IPS-18c (cell line): ENCODE data around the gene INPP5A.

Experiments
- H3K4me3 ChIP-seq: 2 replicates; pipeline ENCODE4 v1.7.0; 2013; ENCODE audit warnings: low read depth, mild to moderate bottlenecking, low read length, moderate library complexity; ENCODE audit not compliant: insufficient read depth
- H3K9me3 ChIP-seq: one replicate; pipeline ENCODE4 v1.6.1; 2013; ENCODE audit warnings: mild to moderate bottlenecking, low read length, moderate library complexity; ENCODE audit not compliant: control insufficient read depth, insufficient read depth

Gene INPP5A

DNA sequence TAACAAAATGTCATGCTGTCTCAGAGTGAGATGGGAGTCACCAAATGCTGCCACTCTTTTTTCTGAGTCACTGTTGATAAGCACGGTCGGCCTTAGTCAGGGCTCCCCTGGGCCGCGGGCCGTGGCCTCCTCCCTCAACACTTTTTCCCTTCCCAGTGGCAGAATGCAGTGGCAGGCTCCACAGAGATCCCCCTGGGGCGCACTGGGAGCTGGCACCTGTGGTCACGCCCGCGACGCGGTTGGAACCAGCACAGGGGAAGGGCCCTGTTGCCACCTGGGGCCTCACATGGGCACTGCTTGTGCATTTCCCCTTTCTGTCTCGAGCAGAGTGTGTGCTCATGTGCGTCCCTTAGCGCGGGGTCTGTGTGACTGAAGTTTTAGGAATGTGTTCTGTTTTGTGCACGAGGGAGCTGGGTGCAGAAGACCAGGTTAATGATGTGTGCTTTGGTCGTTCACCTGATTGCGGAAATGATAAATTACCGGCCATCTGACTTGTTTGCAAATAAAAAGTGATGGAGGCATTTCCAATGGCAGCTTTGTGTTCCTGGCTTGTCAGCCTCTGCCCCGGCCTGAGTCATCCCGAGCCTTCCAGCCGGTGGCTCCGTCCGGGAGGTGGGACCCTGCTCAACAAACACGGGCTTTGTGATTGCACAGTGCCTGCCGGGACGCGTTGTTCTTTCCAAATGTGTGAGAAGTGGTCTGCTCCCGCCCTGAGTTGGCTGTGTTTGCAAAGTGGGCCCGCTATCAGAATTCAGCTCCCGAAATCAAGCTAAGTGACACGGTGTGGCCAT is 147.7 kb downstream of the INPP5A start:
- Histone ChIP-seq H3K9me3 (peaks cover 2% of the 10 kb centered on the region), H3K4me3 (no peak overlapping the region)

DNA sequence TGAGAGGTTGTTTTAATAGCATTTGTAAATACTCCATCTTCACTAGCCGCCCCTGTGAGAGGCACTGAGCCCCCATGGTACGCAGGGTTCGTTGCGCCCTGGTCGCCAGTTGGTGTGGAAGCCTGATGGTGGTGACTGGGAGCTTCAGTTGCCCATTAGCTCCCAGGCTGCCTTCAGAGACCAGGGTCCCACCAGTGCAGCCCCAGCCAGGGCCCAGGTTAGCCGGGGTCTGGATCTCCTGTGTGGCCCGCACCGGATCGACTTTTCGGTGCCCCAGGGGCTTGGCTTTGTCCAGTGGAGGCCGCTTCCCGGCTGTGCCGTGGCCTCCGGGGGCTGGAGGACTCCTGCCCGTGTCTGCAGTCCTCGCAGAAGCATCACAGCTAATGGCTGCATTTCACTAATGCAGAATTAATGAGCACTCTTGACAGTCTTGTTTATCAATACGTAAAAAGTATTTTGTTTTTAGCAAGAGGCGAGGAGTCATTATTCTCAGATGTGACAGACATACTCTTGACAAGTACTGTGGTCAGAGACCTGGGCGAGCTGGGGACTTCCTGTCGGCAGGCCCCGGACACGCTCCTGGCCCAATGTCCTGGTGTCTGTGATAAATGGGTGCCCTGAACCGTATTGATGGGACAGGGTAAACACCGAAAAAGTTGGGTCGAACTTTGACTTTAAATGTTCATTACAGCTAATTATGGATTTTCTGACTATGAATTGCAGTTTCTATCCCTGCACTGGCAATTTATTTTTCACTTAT is 148.5 kb downstream of the INPP5A start:
- H3K4me3 ChIP-seq, result no peak overlapping the region
- H3K9me3 ChIP-seq, result peaks cover 2% of the 10 kb centered on the region

DNA sequence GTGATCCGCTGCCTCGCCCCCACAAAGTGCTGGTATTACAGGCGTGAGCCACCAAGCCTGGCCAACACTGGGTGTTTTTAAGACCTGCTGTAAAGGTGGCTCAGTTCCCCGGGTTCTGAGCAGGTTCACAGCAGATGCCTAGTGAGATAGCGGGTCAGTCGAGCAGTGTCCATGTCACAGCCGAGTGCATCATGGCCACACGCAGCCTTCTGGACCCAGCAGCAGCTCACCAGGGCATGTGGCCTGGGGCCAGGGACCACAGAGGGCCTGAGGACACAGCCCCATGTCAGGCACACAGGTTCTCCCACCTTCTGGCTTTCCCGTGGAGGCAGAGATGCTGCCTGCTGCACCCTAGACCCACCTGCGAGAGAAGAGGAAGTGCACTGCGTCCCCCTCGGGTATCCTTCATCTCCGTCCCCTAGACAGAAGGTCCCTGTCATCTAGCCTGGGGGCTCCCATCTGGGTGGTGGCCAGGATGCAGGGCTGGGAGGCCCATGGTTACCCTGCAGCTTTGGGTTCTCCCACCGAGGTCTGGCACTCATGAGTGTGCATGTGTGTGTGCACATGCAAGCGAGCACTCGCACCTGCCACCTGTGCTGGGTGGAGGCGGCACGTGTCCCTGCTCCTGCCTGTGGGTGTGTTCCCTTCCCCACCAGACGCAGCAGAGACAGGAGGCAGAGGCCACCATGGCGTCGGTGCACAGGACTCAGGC is 149.8 kb downstream of the INPP5A start:
- Histone ChIP-seq H3K9me3 (no peaks in the 10 kb centered on the region), H3K4me3 (no peak overlapping the region)

GRCh38 chr10:132687893-132688579 is 150.4 kb downstream of the INPP5A start:
- Histone ChIP-seq H3K9me3 (no peaks in the 10 kb centered on the region), H3K4me3 (no peak overlapping the region)

- H3K4me3 ChIP-seq, result no peak overlapping the region
- no peaks in the 10 kb centered on the region for H3K9me3 ChIP-seq
Measured at GRCh38 chr10:132688580-132689420, 151.2 kb downstream of the INPP5A start.

DNA sequence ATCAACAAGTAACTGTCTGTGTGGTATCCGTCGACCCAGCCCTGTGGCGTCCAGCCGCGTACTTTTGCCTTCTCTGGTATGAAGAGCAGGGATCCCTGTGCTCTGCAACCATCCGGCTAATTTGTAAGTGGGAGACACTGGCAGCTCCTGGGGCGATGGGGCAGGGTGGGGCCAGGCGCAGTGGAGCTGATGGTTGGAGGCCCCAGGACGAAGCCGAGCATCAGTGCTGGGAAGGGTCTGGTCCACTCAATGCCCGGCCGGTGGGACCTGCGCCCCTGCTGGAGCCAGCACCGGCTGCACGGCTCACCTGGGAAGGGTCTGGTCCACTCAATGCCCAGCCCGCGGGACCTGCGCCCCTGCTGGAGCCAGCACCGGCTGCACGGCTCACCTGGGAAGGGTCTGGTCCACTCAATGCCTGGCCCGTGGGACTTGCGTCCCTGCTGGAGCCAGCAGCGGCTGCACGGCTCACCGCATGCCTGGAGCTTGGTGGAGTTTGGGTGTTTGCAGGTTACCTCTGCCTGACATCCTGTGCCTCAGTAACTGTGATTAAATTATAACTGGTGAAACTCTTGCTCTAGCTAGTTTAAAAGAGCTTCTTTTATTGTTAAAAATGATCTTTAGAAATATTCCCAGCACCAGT is 152.3 kb downstream of the INPP5A start:
- Histone ChIP-seq H3K9me3 (no peaks in the 10 kb centered on the region), H3K4me3 (no peak overlapping the region)

- no peak overlapping the region for H3K4me3 ChIP-seq
- no peaks in the 10 kb centered on the region for H3K9me3 ChIP-seq
Measured at GRCh38 chr10:132690401-132690800, 152.8 kb downstream of the INPP5A start.

DNA sequence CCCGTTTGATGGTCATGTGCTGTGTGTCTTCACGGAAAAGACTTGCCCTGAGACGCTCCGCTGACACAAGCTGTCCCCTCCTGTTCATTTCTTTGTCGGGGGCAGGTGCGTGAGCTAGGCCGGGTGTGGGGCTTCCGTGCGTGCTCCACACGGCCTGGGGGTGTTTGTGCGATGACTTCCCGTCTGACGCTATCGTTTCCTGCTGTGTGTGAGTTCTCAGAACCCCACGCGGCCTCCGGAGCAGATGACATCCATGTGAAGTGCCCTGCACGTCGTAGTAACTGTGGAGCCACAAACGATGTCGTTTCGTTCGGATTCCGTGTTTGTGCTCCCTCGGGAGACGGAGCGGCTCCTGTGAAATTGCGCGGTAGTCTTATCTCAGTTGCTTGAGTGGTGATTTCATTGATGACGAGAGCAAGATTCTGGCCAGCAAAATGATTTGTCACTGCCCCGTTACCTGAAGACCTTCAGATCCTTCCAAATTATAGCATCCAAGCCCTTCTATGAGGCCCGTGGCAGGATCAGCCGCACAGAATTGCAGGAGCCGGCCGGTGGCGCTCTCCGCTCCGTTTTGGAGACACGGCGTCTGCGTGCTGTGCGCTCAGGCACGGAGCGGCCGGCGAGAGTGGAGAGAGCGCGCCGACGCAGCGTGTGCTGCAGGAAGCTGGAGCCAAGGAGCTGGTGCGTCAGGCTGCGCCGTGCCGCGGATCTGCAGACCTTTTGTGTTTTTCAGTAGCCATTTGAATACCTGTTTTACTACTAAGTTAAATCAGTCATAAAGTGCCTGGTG is 153.4 kb downstream of the INPP5A start:
- Histone ChIP-seq H3K9me3 (no peaks in the 10 kb centered on the region), H3K4me3 (no peak overlapping the region)

GRCh38 chr10:132691711-132692153 is 154.1 kb downstream of the INPP5A start:
- Histone ChIP-seq H3K9me3 (no peaks in the 10 kb centered on the region), H3K4me3 (no peak overlapping the region)

DNA sequence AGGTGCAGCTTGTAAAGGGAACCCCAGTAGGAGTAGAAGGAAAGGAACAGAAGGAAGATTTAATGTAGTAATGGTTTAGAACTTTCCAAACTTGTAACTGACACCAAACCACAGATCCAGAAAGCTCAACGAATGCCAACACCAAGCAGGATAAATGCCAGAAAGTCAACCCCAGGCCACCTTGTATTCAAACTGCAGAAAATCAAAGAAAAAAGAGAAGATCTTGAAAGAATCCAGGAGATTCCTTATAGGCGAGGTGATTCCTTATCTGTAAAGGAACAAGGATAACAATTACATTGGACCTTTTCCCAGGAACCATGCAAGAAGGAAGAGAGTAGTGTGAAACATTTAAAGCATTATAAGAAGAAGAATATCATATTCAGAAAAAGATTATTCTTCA is 154.7 kb downstream of the INPP5A start:
- H3K4me3 ChIP-seq, result no peak overlapping the region
- H3K9me3 ChIP-seq, result no peaks in the 10 kb centered on the region

GRCh38 chr10:132693676-132694075 is 156.1 kb downstream of the INPP5A start:
- Histone ChIP-seq H3K9me3 (no peaks in the 10 kb centered on the region), H3K4me3 (no peak overlapping the region)

DNA sequence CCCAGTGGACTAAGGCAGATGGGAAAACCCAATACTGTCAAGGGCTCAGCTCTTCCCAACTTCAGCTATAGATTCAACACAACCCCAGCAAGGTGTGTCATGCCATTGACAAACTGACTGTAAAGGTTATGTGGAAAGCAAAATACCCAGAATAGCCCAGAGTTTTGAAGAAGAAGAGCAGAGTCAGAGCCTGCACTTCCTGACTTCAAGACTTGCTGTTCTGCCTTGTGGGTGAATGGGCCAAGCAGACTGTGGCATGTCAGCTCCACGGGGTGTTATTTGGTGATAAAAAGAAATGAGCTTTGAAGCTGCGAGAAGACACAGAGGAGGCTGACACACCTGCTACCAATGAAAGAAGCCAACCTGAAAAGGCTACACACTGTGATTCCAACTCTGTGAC is 158.6 kb downstream of the INPP5A start:
- Histone ChIP-seq H3K9me3 (no peaks in the 10 kb centered on the region), H3K4me3 (no peak overlapping the region)

DNA sequence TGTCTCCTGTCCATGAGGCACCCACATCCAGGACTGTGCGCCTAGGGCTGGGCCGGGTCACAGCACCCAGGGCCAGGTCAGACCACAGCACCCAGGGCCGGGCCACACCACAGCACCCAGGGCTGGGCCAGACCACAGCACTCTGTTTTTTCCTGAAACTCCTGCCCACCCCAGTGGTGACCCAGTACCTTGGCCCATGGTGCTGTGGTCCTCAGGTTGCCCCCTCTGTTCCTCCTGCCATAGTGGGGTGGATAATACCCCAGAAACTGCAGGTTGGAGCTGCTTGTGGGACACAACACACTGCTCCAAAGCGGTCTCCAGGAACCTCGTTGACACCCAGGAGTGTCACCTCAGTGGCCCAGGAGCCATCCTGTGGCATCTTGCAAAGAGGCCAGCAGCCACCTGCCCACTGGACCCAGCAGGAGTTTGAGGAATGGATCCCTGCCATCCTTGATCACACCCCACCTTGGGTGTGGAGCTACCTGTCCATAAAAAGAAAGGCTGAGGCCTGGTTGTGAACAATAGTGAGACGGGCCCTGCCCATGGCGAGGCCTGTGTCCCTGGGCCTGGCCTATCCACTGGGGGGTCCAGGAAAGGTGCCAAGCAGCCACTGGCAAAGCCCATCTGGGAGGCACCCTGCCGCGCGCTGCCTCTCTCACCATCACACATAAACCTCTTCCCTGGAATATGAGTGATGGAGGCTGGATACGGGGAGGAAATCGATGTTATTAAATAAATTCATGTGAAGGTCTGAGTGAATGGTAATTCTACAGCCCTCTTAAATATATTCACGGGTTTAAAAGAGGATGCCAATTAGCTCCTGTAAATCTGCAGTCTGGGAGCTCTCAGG is 159.4 kb downstream of the INPP5A start:
- Histone ChIP-seq H3K9me3 (no peaks in the 10 kb centered on the region), H3K4me3 (no peak overlapping the region)

GRCh38 chr10:132697578-132698200 is 160.1 kb downstream of the INPP5A start:
- no peaks in the 10 kb centered on the region for H3K9me3 ChIP-seq

More at GRCh38 chr10:132697578-132698200, 160.1 kb downstream of the INPP5A start:
- no peak overlapping the region for H3K4me3 ChIP-seq
